ENCODE data around the gene GALNT1. TPM values are rescaled to one million over a fixed set of nuclear protein-coding genes. Genes with fewer than 3 reads are reported as not detected.
"Not testable (repeated sequence)": the region's sequence is repeated elsewhere in the genome, so short reads cannot be mapped to it uniquely, and the experiment has no call there.

The GALNT1 gene
- 10 to 100 TPM; 27.9 to 69.3 TPM for total RNA-seq

DNA sequence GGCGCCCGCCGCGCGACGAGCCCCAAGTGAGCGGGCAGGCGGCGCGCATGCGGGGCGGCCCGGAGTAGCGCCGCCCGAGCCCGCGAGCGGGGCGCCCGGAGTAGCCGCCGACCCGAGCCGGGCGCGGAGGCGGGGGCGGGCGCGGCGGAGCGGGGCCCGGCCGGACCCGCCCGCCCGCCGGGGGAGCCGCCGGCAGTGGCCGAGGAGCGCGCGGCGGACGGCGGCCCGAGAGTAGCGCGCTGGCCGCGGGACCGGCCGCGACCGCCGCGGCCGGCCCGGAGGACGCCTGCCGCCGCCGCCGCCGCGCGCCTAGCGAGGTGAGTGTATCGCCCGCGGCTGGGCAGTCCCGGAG, at the start of gene GALNT1:
Gene GALNT1, plus strand, starts transcription at position 195 of the 352 bp plus-strand sequence. CDS start 72,923 bp downstream, outside the sequence.
- Mint-ChIP-seq H3K27ac (peak within 1 kb of the TSS; percentile 20), H3K9me3 (no peaks in the 10 kb centered on the region), H3K4me1 (peaks cover 35% of the 10 kb centered on the region), H3K27me3 (peaks cover 6% of the 10 kb centered on the region), H3K4me3 (peak within 1 kb of the TSS; percentile 70), H3K36me3 (ENCODE audit: low read depth) (no peaks in the 10 kb centered on the region)
- ATAC-seq (replicated peaks), result peak; percentile 18

- H3K9me3 Mint-ChIP-seq, result peaks cover 11% of the 10 kb centered on the region
- H3K4me1 Mint-ChIP-seq, result no peaks in the 10 kb centered on the region
- H3K4me3 Mint-ChIP-seq, result no peak overlapping the region
- no peaks in the 10 kb centered on the region for H3K36me3 Mint-ChIP-seq (ENCODE audit: low read depth)
- H3K27me3 Mint-ChIP-seq, result peaks cover 20% of the 10 kb centered on the region
- ATAC-seq (replicated peaks), result no peak
- no peak overlapping the region for H3K27ac Mint-ChIP-seq
Measured at GRCh38 chr18:35533916-35534405, 47.6 kb upstream of the GALNT1 start.

GRCh38 chr18:35535297-35535696, 46.2 kb upstream of the GALNT1 start:
- no peak for ATAC-seq (replicated peaks)
- Mint-ChIP-seq H3K36me3 (ENCODE audit: low read depth) (no peaks in the 10 kb centered on the region), H3K9me3 (peaks cover 11% of the 10 kb centered on the region), H3K27me3 (peaks cover 13% of the 10 kb centered on the region), H3K27ac (no peak overlapping the region), H3K4me1 (no peaks in the 10 kb centered on the region), H3K4me3 (no peak overlapping the region)

GRCh38 chr18:35542356-35542755, 39.2 kb upstream of the GALNT1 start:
- Mint-ChIP-seq H3K9me3 (peaks cover 4% of the 10 kb centered on the region), H3K4me1 (no peaks in the 10 kb centered on the region), H3K4me3 (no peak overlapping the region), H3K27ac (no peak overlapping the region), H3K36me3 (ENCODE audit: low read depth) (no peaks in the 10 kb centered on the region), H3K27me3 (peaks cover 14% of the 10 kb centered on the region)
- ATAC-seq (replicated peaks), result no peak

DNA sequence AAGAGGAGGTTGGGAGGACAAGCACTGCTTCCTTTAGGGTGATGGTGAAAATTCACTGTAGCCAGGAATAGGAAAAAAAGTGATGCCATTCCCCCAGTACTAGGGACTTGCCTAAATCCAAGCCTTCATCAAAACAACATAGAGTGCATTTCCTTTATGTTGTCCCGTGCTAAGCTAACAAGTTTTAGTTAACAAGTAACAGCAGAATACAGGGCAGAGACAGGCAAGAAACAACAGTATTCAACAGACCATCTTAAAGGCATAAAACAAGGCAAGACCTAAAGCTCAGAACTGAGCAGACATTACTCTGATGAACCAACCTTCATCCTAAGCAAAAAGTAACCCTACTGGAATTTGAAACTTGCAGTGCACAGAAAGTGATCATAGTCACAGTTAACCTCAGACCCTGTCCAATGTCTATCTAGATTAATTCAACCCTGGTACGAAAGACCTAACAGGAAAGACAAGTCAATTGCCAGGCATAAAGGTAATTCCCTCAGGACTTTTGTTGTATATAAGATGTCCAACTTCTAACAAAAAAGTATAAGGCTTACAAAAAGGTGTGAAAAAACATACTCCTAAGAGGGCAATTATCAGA, 34.4 kb upstream of the GALNT1 start:
- Mint-ChIP-seq H3K27me3 (peaks cover 10% of the 10 kb centered on the region), H3K27ac (no peak overlapping the region), H3K9me3 (peaks cover 4% of the 10 kb centered on the region), H3K36me3 (ENCODE audit: low read depth) (no peaks in the 10 kb centered on the region), H3K4me1 (no peaks in the 10 kb centered on the region), H3K4me3 (no peak overlapping the region)
- no peak for ATAC-seq (replicated peaks)

DNA sequence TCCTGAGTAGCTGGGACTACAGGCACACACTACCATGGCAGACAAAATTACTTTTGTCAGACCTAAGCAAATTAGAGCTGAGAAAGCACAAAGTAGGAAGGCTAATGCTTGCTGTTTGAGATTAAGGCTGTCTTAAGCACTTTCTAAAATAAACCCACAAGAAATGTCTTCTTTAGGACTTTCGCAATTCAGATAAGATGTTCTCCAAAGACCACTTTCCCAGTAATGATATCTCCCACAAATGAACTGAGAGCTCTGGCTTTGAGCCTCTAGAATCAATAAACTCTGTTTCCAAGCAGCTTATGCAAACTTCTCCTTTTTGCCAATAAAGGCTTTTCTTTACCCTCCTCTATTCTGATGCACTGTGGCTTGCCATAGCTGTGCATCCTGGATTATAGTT, 32.0 kb upstream of the GALNT1 start:
- no peaks in the 10 kb centered on the region for H3K36me3 Mint-ChIP-seq (ENCODE audit: low read depth)
- no peak for ATAC-seq (replicated peaks)
- no peak overlapping the region for H3K4me3 Mint-ChIP-seq
- no peak overlapping the region for H3K27ac Mint-ChIP-seq
- H3K27me3 Mint-ChIP-seq, result peaks cover 6% of the 10 kb centered on the region
- peaks cover 4% of the 10 kb centered on the region for H3K9me3 Mint-ChIP-seq
- no peaks in the 10 kb centered on the region for H3K4me1 Mint-ChIP-seq

DNA sequence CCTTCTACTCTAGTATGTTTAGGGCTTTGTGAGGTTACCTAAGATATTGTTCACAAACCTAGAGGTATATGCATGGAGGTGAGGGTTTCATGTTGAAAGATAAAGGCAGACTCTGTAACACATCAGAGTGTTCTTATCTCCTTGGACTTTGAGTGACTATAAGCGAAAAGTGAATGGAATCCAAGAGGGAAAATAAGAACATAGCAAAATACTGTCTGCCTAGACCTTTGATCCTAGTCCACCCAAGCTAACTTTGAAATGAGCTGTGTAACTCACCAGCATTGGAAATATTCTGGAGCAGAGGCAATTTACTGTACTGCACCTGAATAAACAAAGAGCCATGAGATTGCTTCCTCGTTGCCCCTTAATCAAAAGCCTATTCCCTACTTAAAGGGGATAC, 28.2 kb upstream of the GALNT1 start:
- Mint-ChIP-seq H3K27ac (no peak overlapping the region), H3K27me3 (peaks cover 9% of the 10 kb centered on the region), H3K9me3 (no peaks in the 10 kb centered on the region), H3K4me1 (no peaks in the 10 kb centered on the region), H3K36me3 (ENCODE audit: low read depth) (no peaks in the 10 kb centered on the region), H3K4me3 (no peak overlapping the region)
- ATAC-seq (replicated peaks), result no peak

DNA sequence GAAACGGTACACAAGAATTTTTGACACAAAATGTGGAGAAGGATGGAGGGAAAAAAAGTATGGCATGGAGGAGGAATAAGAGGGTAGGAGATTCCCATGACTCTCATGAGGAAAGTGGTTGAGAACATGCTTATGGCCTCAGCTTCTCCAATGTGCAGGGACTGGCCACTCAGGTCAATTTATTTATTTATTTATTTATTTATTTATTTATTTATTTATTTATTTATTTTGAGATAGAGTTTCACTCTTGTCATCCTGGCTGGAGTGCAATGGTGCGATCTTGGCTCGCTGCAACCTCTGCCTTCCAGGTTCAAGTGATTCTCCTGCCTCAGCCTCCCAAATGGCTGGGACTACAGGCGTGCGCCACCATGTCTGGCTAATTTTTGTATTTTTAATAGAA, 26.0 kb upstream of the GALNT1 start:
- not testable (repeated sequence) for ATAC-seq (replicated peaks); H3K4me3 Mint-ChIP-seq; H3K4me1 Mint-ChIP-seq; H3K36me3 Mint-ChIP-seq (ENCODE audit: low read depth); H3K9me3 Mint-ChIP-seq; H3K27ac Mint-ChIP-seq
- H3K27me3 Mint-ChIP-seq, result peaks cover 19% of the 10 kb centered on the region

- ATAC-seq (replicated peaks), result no peak
- no peak overlapping the region for H3K27ac Mint-ChIP-seq
- no peaks in the 10 kb centered on the region for H3K9me3 Mint-ChIP-seq
- H3K4me3 Mint-ChIP-seq, result no peak overlapping the region
- H3K36me3 Mint-ChIP-seq (ENCODE audit: low read depth), result no peaks in the 10 kb centered on the region
- no peaks in the 10 kb centered on the region for H3K4me1 Mint-ChIP-seq
- H3K27me3 Mint-ChIP-seq, result peaks cover 20% of the 10 kb centered on the region
Measured at GRCh38 chr18:35559867-35560266, 21.7 kb upstream of the GALNT1 start.

DNA sequence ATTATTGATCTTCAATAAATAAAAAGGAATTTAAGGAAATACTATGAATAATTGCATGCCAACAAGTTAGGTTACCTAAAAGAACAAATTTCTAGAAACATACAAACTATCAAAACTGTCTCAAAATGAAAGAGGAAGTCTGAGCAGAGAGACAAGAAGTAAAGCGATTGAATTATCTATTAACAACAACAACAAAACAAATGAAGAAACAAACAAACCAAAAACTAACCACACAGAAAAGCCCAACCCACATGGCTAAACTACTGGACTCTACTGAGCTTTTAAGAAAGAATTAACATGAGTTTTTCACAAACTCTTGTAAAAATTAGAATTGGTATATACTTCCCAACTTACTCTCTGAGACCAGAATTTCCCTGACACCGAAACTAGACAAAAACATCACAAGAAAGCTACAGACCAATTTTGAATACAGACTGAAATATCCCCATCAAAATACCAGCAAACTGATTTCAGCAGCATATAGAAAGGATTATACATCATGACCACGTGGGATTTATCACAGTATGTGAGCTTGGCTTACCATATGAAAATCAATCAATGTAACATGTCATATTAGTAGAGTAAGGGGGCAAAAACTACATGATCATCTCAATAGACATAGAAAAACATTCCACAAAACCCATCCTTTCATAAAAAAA, 16.6 kb upstream of the GALNT1 start:
- no peak overlapping the region for H3K4me3 Mint-ChIP-seq
- ATAC-seq (replicated peaks), result no peak
- H3K4me1 Mint-ChIP-seq, result no peaks in the 10 kb centered on the region
- H3K9me3 Mint-ChIP-seq, result no peaks in the 10 kb centered on the region
- no peaks in the 10 kb centered on the region for H3K36me3 Mint-ChIP-seq (ENCODE audit: low read depth)
- peaks cover 5% of the 10 kb centered on the region for H3K27me3 Mint-ChIP-seq
- no peak overlapping the region for H3K27ac Mint-ChIP-seq

GRCh38 chr18:35566019-35566418, 15.5 kb upstream of the GALNT1 start:
- no peak overlapping the region for H3K4me3 Mint-ChIP-seq
- no peaks in the 10 kb centered on the region for H3K36me3 Mint-ChIP-seq (ENCODE audit: low read depth)
- no peak overlapping the region for H3K27ac Mint-ChIP-seq
- no peaks in the 10 kb centered on the region for H3K4me1 Mint-ChIP-seq
- ATAC-seq (replicated peaks), result no peak
- peaks cover 3% of the 10 kb centered on the region for H3K27me3 Mint-ChIP-seq
- H3K9me3 Mint-ChIP-seq, result no peaks in the 10 kb centered on the region

- H3K4me1 Mint-ChIP-seq, result peaks cover 6% of the 10 kb centered on the region
- H3K36me3 Mint-ChIP-seq (ENCODE audit: low read depth), result no peaks in the 10 kb centered on the region
- H3K27ac Mint-ChIP-seq, result no peak overlapping the region
- no peak for ATAC-seq (replicated peaks)
- H3K4me3 Mint-ChIP-seq, result no peak overlapping the region
- no peaks in the 10 kb centered on the region for H3K9me3 Mint-ChIP-seq
- no peaks in the 10 kb centered on the region for H3K27me3 Mint-ChIP-seq
Measured at GRCh38 chr18:35570182-35570581, 11.4 kb upstream of the GALNT1 start.

GRCh38 chr18:35571138-35571537, 10.4 kb upstream of the GALNT1 start:
- H3K9me3 Mint-ChIP-seq, result no peaks in the 10 kb centered on the region
- no peaks in the 10 kb centered on the region for H3K27me3 Mint-ChIP-seq
- H3K27ac Mint-ChIP-seq, result no peak overlapping the region
- H3K36me3 Mint-ChIP-seq (ENCODE audit: low read depth), result no peaks in the 10 kb centered on the region
- no peak for ATAC-seq (replicated peaks)
- peaks cover 6% of the 10 kb centered on the region for H3K4me1 Mint-ChIP-seq
- H3K4me3 Mint-ChIP-seq, result no peak overlapping the region

- ATAC-seq (replicated peaks), result no peak
- H3K27me3 Mint-ChIP-seq, result peaks cover 1% of the 10 kb centered on the region
- no peak overlapping the region for H3K4me3 Mint-ChIP-seq
- H3K9me3 Mint-ChIP-seq, result no peaks in the 10 kb centered on the region
- H3K36me3 Mint-ChIP-seq (ENCODE audit: low read depth), result no peaks in the 10 kb centered on the region
- H3K4me1 Mint-ChIP-seq, result peaks cover 16% of the 10 kb centered on the region
- H3K27ac Mint-ChIP-seq, result no peak overlapping the region
Measured at GRCh38 chr18:35572644-35573043, 8.9 kb upstream of the GALNT1 start.

GRCh38 chr18:35573531-35573930, 8.0 kb upstream of the GALNT1 start:
- Mint-ChIP-seq H3K36me3 (ENCODE audit: low read depth) (no peaks in the 10 kb centered on the region), H3K27ac (no peak overlapping the region), H3K4me1 (peaks cover 22% of the 10 kb centered on the region), H3K27me3 (peaks cover 3% of the 10 kb centered on the region), H3K9me3 (no peaks in the 10 kb centered on the region), H3K4me3 (no peak overlapping the region)
- ATAC-seq (replicated peaks), result peak; percentile 7
